HEK293 (cell line): ENCODE measurements around the gene SMOC1.

Experiments used
- CTCF ChIA-PET: fragments of 350-600 bp; formaldehyde crosslinking; extraction: SDS; loops from one replicate; lab custom pipeline; 2021; ENCODE audit warnings: antibody characterized with exemption; lab: Yijun Ruan, JAX
- POLR2A ChIA-PET: fragments of 300-600 bp; formaldehyde crosslinking; extraction: SDS; loops from one replicate; lab custom pipeline; 2020; ENCODE audit warnings: antibody characterized with exemption, inconsistent platforms; lab: Yijun Ruan, JAX
- H3K27ac ChIP-seq: fragments of 200-500 bp; sonication (Bioruptor generic); 2 replicates; pipeline ENCODE4 v1.5.1; 2014; ENCODE audit warnings: low read depth, low read length, control low read depth, inconsistent platforms; ENCODE audit errors: extremely low read depth
- H3K36me3 ChIP-seq, 2 experiments: fragments of 200-500 bp in 1 of 2; sonication (Bioruptor generic) in 1 of 2; 1 replicate in 1 of 2; 2 replicates in 1 of 2; pipeline ENCODE4 v1.5.1; 2014 to 2017; ENCODE audit warnings: inconsistent platforms in 2 of 2, low read length in 2 of 2; ENCODE audit not compliant: control insufficient read depth in 2 of 2, insufficient read depth in 1 of 2
- H3K4me1 ChIP-seq: fragments of 200-500 bp; sonication (Bioruptor generic); 2 replicates; pipeline ENCODE4 v1.5.1; 2014; ENCODE audit warnings: mild to moderate bottlenecking, low read length, inconsistent platforms; ENCODE audit not compliant: control insufficient read depth, insufficient read depth
- H3K4me3 ChIP-seq: 2 replicates; pipeline ENCODE4 v1.5.1; 2011; ENCODE audit warnings: low read depth, mild to moderate bottlenecking, control low read depth, low read length, moderate library complexity
- H3K9me3 ChIP-seq: fragments of 200-500 bp; sonication (Bioruptor generic); 2 replicates; pipeline ENCODE4 v1.5.1; 2014; ENCODE audit warnings: low read depth, low read length, inconsistent platforms; ENCODE audit not compliant: control insufficient read depth, insufficient read depth
- GLIS1 ChIP-seq: fragments of 450-650 bp; formaldehyde crosslinking; IDR thresholded peaks from 2 replicates; pipeline ENCODE4 v1.5.1; 2016; ENCODE audit warnings: missing biosample characterization, missing genetic modification characterization
- MZF1 ChIP-seq: fragments of 450-650 bp; formaldehyde crosslinking; IDR thresholded peaks from 2 replicates; pipeline ENCODE4 v1.5.1; 2017; ENCODE audit warnings: missing biosample characterization, missing genetic modification characterization, borderline replicate concordance
- PRDM1 ChIP-seq: fragments of 450-650 bp; formaldehyde crosslinking; IDR thresholded peaks from 2 replicates; pipeline ENCODE4; 2016; ENCODE audit warnings: missing biosample characterization, missing genetic modification characterization
- SP3 ChIP-seq: fragments of 450-650 bp; formaldehyde crosslinking; IDR thresholded peaks from 2 replicates; pipeline ENCODE4 v1.5.1; 2016; ENCODE audit warnings: missing biosample characterization, missing genetic modification characterization
- ZBTB17 ChIP-seq: fragments of 450-650 bp; formaldehyde crosslinking; IDR thresholded peaks from 2 replicates; pipeline ENCODE4 v1.5.1; 2016; ENCODE audit warnings: missing biosample characterization, missing genetic modification characterization
- ZBTB6 ChIP-seq: fragments of 450-650 bp; formaldehyde crosslinking; IDR thresholded peaks from 2 replicates; pipeline ENCODE4 v1.5.1; 2017; ENCODE audit warnings: missing biosample characterization, missing genetic modification characterization
- ZNF10 ChIP-seq: fragments of 450-650 bp; formaldehyde crosslinking; IDR thresholded peaks from 2 replicates; pipeline ENCODE4 v1.5.1; 2017; ENCODE audit warnings: missing biosample characterization, missing genetic modification characterization
- ZNF112 ChIP-seq: fragments of 450-650 bp; formaldehyde crosslinking; IDR thresholded peaks from 2 replicates; pipeline ENCODE4 v1.5.0; 2017; ENCODE audit warnings: missing biosample characterization, missing genetic modification characterization
- ZNF138 ChIP-seq: fragments of 450-650 bp; formaldehyde crosslinking; IDR thresholded peaks from 2 replicates; pipeline ENCODE4 v1.5.1; 2016; ENCODE audit warnings: missing biosample characterization, missing genetic modification characterization, borderline replicate concordance
- ZNF19 ChIP-seq: fragments of 450-650 bp; formaldehyde crosslinking; IDR thresholded peaks from 2 replicates; pipeline ENCODE4; 2016; ENCODE audit warnings: missing biosample characterization, missing genetic modification characterization, low read depth
- ZNF202 ChIP-seq: fragments of 450-650 bp; formaldehyde crosslinking; IDR thresholded peaks from 2 replicates; pipeline ENCODE4 v1.5.1; 2016; ENCODE audit warnings: missing biosample characterization, missing genetic modification characterization, borderline replicate concordance
- ZNF211 ChIP-seq: fragments of 450-650 bp; formaldehyde crosslinking; IDR thresholded peaks from 2 replicates; pipeline ENCODE4 v1.5.1; 2016; ENCODE audit warnings: low read depth, missing biosample characterization, missing genetic modification characterization
- ZNF266 ChIP-seq: fragments of 450-650 bp; formaldehyde crosslinking; IDR thresholded peaks from 2 replicates; pipeline ENCODE4 v1.5.1; 2016; ENCODE audit warnings: missing biosample characterization, missing genetic modification characterization, low read depth
- ZNF274 ChIP-seq, 2 experiments: fragments of 200-500 bp in 1 of 2; fragments of 450-650 bp in 1 of 2; sonication (Bioruptor generic) in 1 of 2; formaldehyde crosslinking in 1 of 2; IDR thresholded peaks; 2 replicates each; pipeline versions ENCODE4 v1.5.1 to v1.6.1; 2014 to 2016; ENCODE audit warnings: borderline replicate concordance in 1 of 2, inconsistent platforms in 1 of 2, low read length in 1 of 2, missing biosample characterization in 1 of 2, missing genetic modification characterization in 1 of 2
- ZNF302 ChIP-seq: fragments of 450-650 bp; formaldehyde crosslinking; IDR thresholded peaks from 2 replicates; pipeline ENCODE4 v1.5.1; 2016; ENCODE audit warnings: missing biosample characterization, missing genetic modification characterization, low read depth
- ZNF530 ChIP-seq: fragments of 450-650 bp; formaldehyde crosslinking; IDR thresholded peaks from 2 replicates; pipeline ENCODE4 v1.5.1; 2016; ENCODE audit warnings: low read depth, missing biosample characterization, missing genetic modification characterization
- ZNF555 ChIP-seq: fragments of 450-650 bp; formaldehyde crosslinking; conservative IDR thresholded peaks from 2 replicates; pipeline ENCODE4 v1.5.1; 2017; ENCODE audit warnings: missing biosample characterization, mild to moderate bottlenecking, missing genetic modification characterization, inconsistent platforms
- ZNF600 ChIP-seq: fragments of 450-650 bp; formaldehyde crosslinking; IDR thresholded peaks from 2 replicates; pipeline ENCODE4 v1.5.1; 2016; ENCODE audit warnings: missing biosample characterization, missing genetic modification characterization
- ZNF664 ChIP-seq: fragments of 450-650 bp; formaldehyde crosslinking; IDR thresholded peaks from 2 replicates; pipeline ENCODE4 v1.5.1; 2016; ENCODE audit warnings: missing biosample characterization, missing genetic modification characterization
- ZNF837 ChIP-seq: fragments of 450-650 bp; formaldehyde crosslinking; IDR thresholded peaks from 2 replicates; pipeline ENCODE4 v1.5.1; 2016; ENCODE audit warnings: missing biosample characterization, missing genetic modification characterization
- ZSCAN23 ChIP-seq: fragments of 450-650 bp; formaldehyde crosslinking; IDR thresholded peaks from 2 replicates; pipeline ENCODE4 v1.5.1; 2016; ENCODE audit warnings: missing biosample characterization, missing genetic modification characterization
- TF ChIP-seq, protein P1 (sequence below): fragments of 450-650 bp; formaldehyde crosslinking; IDR thresholded peaks from 2 replicates; pipeline ENCODE4 v1.5.1; 2016; ENCODE audit warnings: missing biosample characterization, missing genetic modification characterization
- TF ChIP-seq, protein P2 (sequence below): fragments of 450-650 bp; formaldehyde crosslinking; IDR thresholded peaks from 2 replicates; pipeline ENCODE4 v1.5.1; 2016; ENCODE audit warnings: missing biosample characterization, missing genetic modification characterization

SMOC1 gene

GRCh38 chr14:69919815-69920214, 40.6 kb downstream of the SMOC1 start (continued):
- TF ChIP-seq ZNF138 (tag by site-specific recombination) (no peak), ZBTB6 (tag by site-specific recombination) (no peak), ZNF302 (no peak)
- TF ChIP-seq, protein P1, sequence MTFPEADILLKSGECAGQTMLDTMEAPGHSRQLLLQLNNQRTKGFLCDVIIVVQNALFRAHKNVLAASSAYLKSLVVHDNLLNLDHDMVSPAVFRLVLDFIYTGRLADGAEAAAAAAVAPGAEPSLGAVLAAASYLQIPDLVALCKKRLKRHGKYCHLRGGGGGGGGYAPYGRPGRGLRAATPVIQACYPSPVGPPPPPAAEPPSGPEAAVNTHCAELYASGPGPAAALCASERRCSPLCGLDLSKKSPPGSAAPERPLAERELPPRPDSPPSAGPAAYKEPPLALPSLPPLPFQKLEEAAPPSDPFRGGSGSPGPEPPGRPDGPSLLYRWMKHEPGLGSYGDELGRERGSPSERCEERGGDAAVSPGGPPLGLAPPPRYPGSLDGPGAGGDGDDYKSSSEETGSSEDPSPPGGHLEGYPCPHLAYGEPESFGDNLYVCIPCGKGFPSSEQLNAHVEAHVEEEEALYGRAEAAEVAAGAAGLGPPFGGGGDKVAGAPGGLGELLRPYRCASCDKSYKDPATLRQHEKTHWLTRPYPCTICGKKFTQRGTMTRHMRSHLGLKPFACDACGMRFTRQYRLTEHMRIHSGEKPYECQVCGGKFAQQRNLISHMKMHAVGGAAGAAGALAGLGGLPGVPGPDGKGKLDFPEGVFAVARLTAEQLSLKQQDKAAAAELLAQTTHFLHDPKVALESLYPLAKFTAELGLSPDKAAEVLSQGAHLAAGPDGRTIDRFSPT (tag by site-specific recombination) = no peak
- TF ChIP-seq, all 188 proteins: peak for 0

- Histone ChIP-seq H3K36me3 (no peaks in the 10 kb centered on the region), H3K4me1 (0 out of 2 replicates have a peak, but pooled peaks cover 3% of the 10 kb centered on the region), H3K27ac (no peak overlapping the region), H3K9me3 (no peaks in the 10 kb centered on the region), H3K4me3 (no peak overlapping the region)
- POLR2A ChIA-PET = no interaction called here
- peak; percentile 49 for TF ChIP-seq GLIS1
- no peak for TF ChIP-seq ZNF10 (tag by site-specific recombination)
- CTCF ChIA-PET = no interaction called here
Measured at GRCh38 chr14:69921052-69921451, 41.8 kb downstream of the SMOC1 start.

DNA sequence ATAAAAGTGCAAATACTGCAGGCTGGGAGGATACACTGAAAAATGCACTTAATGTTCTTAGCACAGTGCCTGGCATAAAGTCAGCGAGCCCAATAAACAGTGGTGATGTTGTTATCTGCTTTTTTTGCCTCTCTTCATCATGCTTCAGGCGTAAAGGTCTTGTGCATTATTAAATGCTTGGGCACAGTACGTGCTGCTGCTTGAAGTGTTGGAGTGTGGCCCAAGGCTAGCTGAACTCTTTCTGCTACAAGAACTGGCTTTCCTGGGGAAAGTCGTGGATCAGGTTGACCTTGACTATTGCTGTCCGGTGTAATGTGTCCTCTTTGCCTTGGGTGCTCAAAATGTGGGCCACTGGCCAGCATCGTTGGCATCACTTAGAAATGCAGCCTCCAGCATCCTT, 43.0 kb downstream of the SMOC1 start:
- ChIA-PET CTCF (interaction anchor here (1.1 kb wide), 1 partner anchor 106 kb away, joined by 3 read pairs; no protein-coding TSS in a partner anchor), POLR2A (no interaction called here)
- no peaks in the 10 kb centered on the region for H3K36me3 ChIP-seq
- 0 out of 2 replicates have a peak, but pooled peaks cover 3% of the 10 kb centered on the region for H3K4me1 ChIP-seq
- H3K27ac ChIP-seq = no peak overlapping the region
- TF ChIP-seq ZNF530 = no peak
- H3K4me3 ChIP-seq = no peak overlapping the region
- H3K9me3 ChIP-seq = no peaks in the 10 kb centered on the region

GRCh38 chr14:69924201-69924600, 45.0 kb downstream of the SMOC1 start:
- 0 out of 2 replicates have a peak, but pooled peaks have one; percentile 20 for TF ChIP-seq ZNF600 (tag by site-specific recombination)
- no peak for TF ChIP-seq ZNF112 (tag by site-specific recombination)
- TF ChIP-seq ZNF211 (tag by site-specific recombination) = no peak
- TF ChIP-seq MZF1 (tag by site-specific recombination) = no peak
- TF ChIP-seq ZNF202 = no peak
- H3K36me3 ChIP-seq = no peaks in the 10 kb centered on the region
- H3K4me1 ChIP-seq = no peaks in the 10 kb centered on the region
- ChIA-PET CTCF (interaction anchor here (0.7 to 1.4 kb wide), 4 partner anchors 12 to 104 kb away, joined by 3 to 5 read pairs (median 3); no protein-coding TSS in a partner anchor), POLR2A (interaction anchor here (1.7 kb wide), 1 partner anchor 45 kb away, joined by 5 read pairs; the partner anchor contains the start of gene SMOC1)
- no peaks in the 10 kb centered on the region for H3K9me3 ChIP-seq
- H3K4me3 ChIP-seq = no peak overlapping the region
- H3K27ac ChIP-seq = no peak overlapping the region

DNA sequence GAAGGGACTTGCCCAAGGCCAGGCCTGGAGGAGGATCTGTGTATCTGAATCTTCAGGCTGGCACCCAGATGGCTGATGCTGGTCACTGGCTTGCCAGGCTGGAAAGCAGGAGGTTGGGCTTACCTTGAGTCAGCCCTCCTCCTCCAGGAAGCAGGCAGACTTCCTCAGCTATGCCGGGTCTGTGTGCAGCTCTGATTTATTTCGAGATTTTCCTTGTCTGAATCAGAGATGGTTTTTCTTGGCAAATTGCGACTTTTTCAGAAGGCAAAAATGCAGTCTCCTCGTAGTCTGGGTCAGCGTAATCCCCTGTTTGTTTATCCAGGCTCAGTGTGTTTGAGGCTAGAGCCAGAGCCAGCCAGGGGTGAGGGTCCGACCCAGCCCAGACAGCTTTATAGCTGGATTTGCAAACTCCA, 48.9 kb downstream of the SMOC1 start:
- Histone ChIP-seq H3K4me3 (no peak overlapping the region), H3K9me3 (no peaks in the 10 kb centered on the region), H3K36me3 (no peaks in the 10 kb centered on the region), H3K4me1 (no peaks in the 10 kb centered on the region), H3K27ac (no peak overlapping the region)
- CTCF ChIA-PET = no interaction called here
- POLR2A ChIA-PET = no interaction called here
- TF ChIP-seq SP3 (no peak), ZNF10 (tag by site-specific recombination) (no peak), PRDM1 (no peak), ZNF274 (IDR thresholded peaks at IDR 0.05; ENCODE audit: low read length) (no peak), ZNF274 (tag by site-specific recombination; IDR thresholded peaks at IDR 0.05; ENCODE audit: borderline replicate concordance) (no peak), ZNF530 (no peak), ZNF555 (no peak), ZSCAN23 (tag by site-specific recombination) (no peak), ZNF837 (tag by site-specific recombination) (no peak), ZNF664 (tag by site-specific recombination) (no peak), ZNF266 (tag by site-specific recombination) (no peak), ZBTB17 (tag by site-specific recombination) (no peak), ZNF19 (tag by site-specific recombination) (no peak)
- TF ChIP-seq, protein P2, sequence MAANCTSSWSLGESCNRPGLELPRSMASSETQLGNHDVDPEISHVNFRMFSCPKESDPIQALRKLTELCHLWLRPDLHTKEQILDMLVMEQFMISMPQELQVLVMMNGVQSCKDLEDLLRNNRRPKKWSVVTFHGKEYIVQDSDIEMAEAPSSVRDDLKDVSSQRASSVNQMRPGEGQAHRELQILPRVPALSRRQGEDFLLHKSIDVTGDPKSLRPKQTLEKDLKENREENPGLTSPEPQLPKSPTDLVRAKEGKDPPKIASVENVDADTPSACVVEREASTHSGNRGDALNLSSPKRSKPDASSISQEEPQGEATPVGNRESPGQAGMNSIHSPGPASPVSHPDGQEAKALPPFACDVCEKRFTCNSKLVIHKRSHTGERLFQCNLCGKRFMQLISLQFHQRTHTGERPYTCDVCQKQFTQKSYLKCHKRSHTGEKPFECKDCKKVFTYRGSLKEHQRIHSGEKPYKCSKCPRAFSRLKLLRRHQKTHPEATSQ (tag by site-specific recombination) = no peak
